ENCODE data around the gene TIMM8B. TPM values are rescaled to one million over a fixed set of nuclear protein-coding genes. Genes with fewer than 3 reads are reported as not detected.
"Not testable (repeated sequence)": the region's sequence is repeated elsewhere in the genome, so short reads cannot be mapped to it uniquely, and the experiment has no call there.

The TIMM8B gene
- polyA plus RNA-seq, 4 donors, result 45.7 to 79.0 (median 72.2) TPM

DNA sequence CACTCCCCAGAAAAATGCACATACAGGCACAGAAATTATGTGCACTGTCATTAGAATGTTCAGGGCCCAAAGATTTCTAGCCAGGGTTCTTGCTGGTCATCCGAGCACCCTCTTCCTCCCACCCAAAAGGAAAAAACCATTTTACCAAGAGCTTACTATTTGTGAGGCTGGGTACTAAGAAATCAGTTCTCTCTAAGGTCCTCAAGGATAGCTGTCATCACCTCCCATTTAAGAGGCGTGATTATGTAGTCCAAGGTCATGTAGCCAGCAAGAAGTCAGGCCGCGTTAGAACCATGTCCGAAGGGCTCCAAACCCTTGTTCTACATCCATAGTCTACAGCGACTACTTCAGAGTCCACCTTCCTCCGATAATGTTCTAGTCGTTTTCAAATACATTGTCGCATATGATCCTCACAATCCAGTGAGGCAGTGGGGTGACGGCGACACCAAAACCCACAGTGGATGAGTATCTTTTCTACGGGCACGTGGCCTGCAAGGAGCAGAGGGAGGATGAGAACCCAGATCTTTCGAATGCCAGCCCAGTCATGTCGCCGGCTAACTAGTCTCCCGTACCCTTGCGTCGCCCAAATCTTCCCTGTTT lies 634 bp downstream of the TIMM8B start:
- DNase-seq (ENCODE audit: low read depth in 4 of 4, low spot score in 3 of 4), result peak in 1 of 4 donors; percentile 6

DNA sequence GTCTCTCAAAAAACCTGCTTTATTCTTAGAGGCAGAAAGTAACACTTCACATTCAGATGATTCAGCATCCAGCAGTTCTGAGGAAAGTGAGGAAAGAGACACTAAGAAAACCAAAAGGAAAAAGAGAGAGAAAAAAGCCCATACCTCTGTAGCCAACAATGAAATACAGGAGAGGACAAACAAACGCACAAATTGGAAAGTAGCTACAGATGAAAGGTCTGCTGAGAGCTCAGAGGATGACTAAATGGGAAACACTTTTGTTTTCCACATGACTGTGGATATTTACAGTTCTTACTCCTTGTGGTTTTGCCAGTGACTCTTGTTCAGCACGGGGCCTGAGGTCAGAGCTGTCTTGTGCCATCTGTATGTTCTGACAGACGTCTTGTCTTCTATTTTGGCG lies 3.8 kb downstream of the TIMM8B start:
- no peak for DNase-seq (ENCODE audit: low read depth in 4 of 4, low spot score in 3 of 4)

DNA sequence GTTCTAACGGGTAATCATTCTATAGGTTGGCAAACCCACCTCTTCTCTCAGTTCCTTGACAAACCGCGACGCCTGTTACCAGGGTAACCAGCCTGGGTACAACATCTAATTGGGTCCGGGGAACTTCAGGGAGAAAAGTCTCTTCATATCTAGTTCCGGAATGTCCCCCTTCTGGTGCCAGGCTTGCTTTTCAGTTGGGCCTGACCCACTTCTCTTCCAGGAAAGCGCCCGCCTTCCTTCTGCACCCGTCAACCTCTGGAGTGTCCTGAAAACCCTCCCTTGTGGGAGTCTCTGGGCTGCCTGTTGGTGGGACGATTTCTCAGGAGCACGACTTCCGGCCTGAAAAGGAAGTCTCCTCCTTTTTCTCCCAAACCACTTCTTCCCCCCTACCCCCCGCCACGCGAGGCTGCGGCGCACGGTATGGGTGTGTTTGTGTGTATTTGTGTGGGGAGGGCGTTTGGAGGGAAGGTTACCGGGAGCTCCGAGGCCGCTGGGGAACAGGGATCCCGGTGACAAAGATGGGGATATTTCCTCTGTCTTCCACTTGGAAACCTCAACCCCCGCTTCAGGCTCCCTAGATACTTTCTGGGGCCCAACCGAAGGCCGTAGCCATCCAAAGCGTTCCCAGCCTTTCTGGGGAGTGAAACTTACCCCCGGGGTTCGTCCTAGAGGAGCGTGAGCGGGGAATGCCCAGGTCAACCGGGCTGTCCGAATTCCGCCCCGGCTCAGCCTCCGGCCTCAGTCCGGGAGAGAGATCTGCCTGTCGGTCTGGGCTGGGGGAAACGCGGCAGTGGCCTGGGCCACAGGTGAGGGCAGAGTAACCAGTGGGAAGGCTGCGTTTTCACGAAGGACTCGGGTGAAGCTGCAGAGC lies 12.4 kb downstream of the TIMM8B start, which contains the start of the genes NKAPD1 and PIH1D2:
Gene NKAPD1, plus strand, starts transcription at position 359 of the 871 bp plus-strand sequence. CDS start 1,276 bp downstream, outside the sequence.
Gene PIH1D2, minus strand, starts transcription at position 77 of the 871 bp plus-strand sequence. CDS start 843 bp downstream, outside the sequence.
- DNase-seq (ENCODE audit: low read depth in 4 of 4, low spot score in 3 of 4), result peak; percentile 68 to 83 (median 81)

DNA sequence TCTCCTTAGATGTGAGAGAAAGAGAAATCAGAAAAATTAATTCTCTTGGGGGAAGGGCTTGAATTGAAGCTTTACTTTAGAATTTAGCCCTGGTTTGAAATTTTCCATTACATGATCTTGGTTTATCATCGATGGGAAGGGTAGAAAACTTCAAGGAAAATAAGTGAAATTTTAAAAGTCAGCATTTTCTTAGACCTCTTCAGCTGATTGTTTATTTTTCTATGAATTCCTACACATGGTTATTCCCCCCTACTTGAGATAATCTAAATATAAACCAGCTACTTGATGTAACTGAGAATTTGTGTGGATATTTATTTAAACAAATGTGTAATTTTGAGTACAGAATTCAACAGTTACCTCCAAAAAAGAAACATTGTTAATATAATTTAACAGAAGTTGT lies 23.6 kb downstream of the TIMM8B start:
- no peak for DNase-seq (ENCODE audit: low read depth in 4 of 4, low spot score in 3 of 4)

DNA sequence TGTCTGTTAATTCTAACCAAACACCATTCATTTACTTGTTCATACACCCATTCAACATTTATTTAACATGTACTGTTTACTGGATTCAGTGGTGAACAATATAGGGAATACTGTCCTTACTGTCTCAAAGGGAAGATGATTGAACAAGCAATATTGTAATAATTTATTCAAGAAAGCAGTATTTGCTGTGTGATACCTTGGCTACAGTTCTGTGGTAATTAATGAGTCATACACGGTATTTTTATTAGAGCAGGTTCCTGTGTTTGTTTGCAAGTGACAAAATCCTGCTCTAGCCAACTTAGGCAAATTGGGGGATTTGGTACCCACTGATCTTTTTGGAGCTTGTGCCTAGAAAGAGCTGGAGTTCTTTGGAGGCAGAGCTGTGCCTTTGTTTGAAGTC lies 28.5 kb downstream of the TIMM8B start:
- DNase-seq (ENCODE audit: low read depth in 4 of 4, low spot score in 3 of 4), result no peak

DNA sequence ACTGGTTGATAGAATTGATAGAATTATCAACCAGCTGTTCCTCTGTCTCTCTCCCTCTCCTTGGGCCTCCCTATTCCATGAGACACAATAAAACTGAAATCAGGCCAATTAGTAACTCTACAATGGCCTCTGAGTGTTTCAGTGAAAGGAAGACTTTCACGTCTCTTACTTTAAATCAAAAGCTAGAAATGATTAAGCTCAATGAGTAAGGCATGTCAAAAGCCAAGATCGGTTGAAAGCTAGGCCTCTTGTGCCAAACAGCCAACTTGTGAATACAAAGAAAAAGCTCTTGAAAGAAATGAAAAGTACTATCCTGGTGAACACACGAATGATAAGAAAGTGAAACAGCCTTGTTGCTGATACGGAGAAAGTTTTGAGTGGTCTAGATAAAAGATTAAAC lies 29.4 kb downstream of the TIMM8B start:
- DNase-seq (ENCODE audit: low read depth in 4 of 4, low spot score in 3 of 4), result no peak

DNA sequence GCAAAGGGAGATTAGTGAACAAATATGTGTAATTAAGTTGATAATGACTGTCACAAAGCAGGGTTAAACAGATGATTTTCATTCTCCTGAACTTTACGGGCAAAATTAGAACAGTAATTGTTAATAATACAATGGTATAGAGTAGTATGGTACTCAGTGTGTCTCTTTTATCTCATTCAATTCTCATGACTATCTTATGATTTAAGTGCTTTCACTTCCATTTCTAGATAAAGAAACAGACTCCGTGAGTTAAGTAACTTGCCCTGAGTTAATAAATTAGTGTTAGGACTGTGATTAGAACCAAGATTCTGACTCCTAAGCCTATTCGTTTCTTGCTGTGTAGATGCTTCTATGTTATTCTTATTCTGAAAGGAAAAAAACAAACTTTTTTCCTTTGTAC lies 34.8 kb downstream of the TIMM8B start:
- no peak for DNase-seq (ENCODE audit: low read depth in 4 of 4, low spot score in 3 of 4)

DNA sequence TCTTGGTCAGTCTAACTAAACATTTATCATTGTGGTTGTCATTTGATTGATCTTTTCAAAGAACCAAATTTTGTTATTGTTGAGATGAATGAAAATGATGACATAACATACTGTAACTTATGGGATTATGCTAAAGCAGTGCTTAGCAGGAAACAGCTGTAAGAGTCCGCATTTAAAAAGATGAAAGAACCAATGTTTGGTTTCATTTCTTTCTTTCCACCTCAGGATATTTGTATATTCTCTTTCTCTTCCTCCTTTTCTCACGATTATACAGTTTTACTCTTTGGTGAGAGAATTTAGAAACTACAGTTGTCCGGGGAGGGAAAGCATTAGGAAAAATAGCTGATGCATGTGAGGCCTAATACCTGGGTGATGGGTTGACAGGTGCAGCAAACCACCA lies 35.8 kb downstream of the TIMM8B start:
- no peak for DNase-seq (ENCODE audit: low read depth in 4 of 4, low spot score in 3 of 4)

DNA sequence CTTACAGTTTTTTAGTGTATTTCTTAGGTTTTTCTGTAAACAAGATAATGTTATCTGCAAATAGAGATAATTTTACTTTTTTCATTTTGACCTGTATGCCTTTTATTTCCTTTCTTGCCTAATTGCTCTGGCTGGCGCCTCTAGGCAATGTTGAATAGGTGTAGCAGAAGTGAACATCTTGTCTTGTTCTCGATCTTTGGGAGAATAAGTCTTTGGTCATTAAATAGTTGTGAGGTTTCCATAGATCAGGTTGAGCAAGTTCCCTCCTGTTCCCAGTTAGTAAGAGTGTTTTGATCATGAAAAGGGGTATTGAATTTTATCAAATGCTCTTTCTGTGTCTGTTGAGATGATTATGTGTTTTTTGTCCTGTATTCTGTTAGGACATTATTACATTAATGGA lies 36.8 kb downstream of the TIMM8B start:
- no peak for DNase-seq (ENCODE audit: low read depth in 4 of 4, low spot score in 3 of 4)

DNA sequence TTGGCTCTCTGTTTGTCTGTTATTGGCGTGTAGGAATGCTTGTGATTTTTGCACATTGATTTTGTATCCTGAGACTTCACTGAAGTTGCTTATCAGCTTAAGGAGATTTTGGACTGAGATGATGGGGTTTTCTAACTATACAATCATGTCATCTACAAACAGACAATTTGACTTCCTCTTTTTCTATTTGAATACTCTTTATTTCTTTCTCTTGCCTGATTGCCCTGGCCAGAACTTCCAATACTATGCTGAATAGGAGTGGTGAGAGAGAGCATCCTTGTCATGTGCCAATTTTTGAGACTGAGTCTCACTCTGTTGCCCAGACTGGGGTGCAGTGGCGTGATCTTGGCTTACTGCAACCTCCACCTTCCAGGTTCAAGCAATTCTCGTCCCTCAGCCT lies 38.3 kb downstream of the TIMM8B start:
- not testable (repeated sequence) for DNase-seq (ENCODE audit: low read depth in 4 of 4, low spot score in 3 of 4)

DNA sequence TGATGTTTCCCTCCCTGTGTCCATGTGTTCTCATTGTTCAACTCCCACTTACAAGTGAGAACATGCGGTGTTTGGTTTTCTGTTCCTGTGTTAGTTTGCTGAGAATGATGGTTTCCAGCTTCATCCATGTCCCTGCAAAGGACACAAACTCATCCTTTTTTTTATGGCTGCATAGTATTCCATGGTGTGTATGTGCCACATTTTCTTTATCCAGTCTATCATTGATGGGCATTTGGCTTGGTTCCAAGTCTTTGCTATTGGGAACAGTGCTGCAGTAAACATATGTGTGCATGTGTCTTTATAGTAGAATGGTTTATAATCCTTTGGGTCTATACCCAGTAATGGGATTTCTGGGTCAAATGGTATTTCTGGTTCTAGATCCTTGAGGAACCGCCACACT lies 39.9 kb downstream of the TIMM8B start:
- not testable (repeated sequence) for DNase-seq (ENCODE audit: low read depth in 4 of 4, low spot score in 3 of 4)

DNA sequence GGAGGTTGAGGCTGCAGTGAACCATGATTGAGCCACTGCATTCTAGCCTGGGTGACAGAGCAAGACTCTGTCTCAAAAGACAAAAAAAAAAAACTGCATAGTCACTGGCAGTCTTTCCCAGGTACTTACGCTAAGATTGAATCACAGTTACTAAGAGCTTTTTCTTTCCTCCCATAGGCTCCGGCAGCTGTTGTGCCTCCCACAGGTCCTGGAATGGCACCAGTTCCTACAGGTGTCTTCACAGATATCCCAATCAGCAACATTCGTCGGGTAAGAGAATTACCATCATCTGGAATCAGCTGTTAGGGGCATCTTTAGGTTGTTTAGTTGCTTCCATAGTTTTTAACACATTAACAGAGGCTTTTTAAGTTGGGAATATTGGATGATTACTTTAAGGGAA lies 41.6 kb downstream of the TIMM8B start:
- no peak for DNase-seq (ENCODE audit: low read depth in 4 of 4, low spot score in 3 of 4)

DNA sequence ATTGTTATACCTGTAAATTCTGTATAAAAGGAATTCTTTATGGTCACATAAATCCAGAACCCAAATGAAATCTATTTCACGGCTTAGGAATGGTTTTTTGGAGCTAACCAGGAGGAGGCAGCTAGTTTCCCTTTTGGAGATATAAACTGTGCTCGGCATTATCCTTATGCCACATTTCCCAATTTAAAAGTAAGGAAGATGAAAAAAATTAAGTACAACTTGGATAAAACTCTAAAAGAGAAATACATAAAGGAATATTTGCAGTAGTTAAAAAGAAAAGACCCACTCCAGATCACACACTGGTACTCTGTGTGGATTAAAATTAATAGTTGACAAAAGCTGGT lies 43.6 kb downstream of the TIMM8B start:
- DNase-seq (ENCODE audit: low read depth in 4 of 4, low spot score in 3 of 4), result no peak

DNA sequence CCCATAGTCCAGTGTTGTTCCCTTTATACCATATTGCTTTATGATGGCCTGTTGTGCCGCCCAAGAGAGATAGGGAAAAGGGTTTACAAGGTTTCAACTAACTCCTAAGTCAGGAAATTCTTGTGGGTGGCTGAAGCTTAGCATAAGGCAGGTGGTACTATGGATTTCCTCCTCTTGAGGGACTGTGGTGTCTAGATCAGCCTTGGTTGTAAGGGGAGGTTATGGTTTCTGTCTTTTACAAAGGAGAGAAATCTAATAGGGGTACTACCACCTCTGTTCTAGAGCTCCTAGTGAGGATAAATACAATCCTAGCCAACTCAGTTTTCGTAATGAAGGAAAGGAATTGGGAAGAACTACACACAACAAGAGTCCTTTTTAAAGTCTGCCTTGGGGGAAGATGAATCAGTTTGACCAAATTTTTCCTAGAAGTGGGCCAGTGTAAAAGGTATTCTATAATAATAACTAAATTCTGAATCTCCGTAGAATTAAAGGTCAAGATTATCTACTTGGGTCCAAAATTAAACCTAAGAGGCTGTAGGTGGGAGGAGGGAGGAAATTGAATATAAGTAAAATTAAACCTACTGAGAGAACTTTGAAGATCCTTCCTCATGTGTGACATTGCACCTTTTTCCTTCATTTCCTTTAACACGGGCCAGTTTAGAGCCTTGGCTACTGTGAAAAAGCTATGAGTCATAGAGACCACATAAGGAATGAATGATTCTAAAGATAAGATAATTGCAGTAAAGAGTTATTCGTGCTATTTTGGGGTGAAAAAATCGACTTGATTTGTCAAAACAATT lies 44.2 kb downstream of the TIMM8B start:
- no peak for DNase-seq (ENCODE audit: low read depth in 4 of 4, low spot score in 3 of 4)

DNA sequence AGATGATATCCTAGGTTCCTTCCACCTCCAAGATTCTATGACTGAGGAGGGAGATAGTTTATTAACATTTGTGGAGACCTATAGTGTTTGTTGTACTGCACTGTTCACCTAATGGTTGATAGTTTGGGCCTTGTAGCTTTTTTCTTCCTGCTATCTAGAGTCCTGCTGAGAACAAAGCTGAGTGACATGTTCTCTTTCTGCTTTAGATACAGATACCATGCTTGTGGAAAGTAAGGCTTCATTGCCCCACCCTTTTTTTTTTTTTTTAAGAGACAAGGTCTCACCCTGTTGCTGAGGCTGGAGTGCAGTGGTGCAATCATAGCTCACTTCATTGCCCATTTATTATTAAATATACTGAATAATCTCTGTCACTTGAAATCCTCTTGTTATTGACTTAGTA lies 49.0 kb downstream of the TIMM8B start:
- DNase-seq (ENCODE audit: low read depth in 4 of 4, low spot score in 3 of 4), result no peak

Other genes starting within 250 kb of the TIMM8B start
- 10 to 100 TPM; 40.8 to 48.2 (median 45.5) TPM for gene ALG9, start 215.2 kb downstream of the TIMM8B start, polyA plus RNA-seq (ENCODE audit: insufficient read length in 4 of 4)
- gene FDXACB1, start 207.6 kb downstream of the TIMM8B start, polyA plus RNA-seq (ENCODE audit: insufficient read length in 4 of 4), result 1 to 10 TPM; 4.0 to 6.2 (median 5.6) TPM
- 10 to 100 TPM; 29.8 to 54.0 (median 44.5) TPM for gene CFAP68, start 207.2 kb downstream of the TIMM8B start, polyA plus RNA-seq (ENCODE audit: insufficient read length in 4 of 4)
- gene CRYAB, start 175.0 kb downstream of the TIMM8B start, polyA plus RNA-seq (ENCODE audit: insufficient read length in 4 of 4), result 10 to 100 TPM; 45.1 to 63.6 (median 56.4) TPM
- gene HSPB2, start 174.0 kb downstream of the TIMM8B start, polyA plus RNA-seq (ENCODE audit: insufficient read length in 4 of 4), result 1 to 10 TPM; 1.7 to 5.3 (median 2.6) TPM
- gene C11orf52, start 167.8 kb downstream of the TIMM8B start, polyA plus RNA-seq (ENCODE audit: insufficient read length in 4 of 4), result 10 to 100 TPM in 2 of 4 donors, 1 to 10 TPM in 1, under 1 TPM in 1; 0.85 to 12.1 (median 9.7) TPM
- 10 to 100 TPM; 16.0 to 19.7 (median 19.0) TPM for gene DIXDC1, start 149.4 kb downstream of the TIMM8B start, polyA plus RNA-seq (ENCODE audit: insufficient read length in 4 of 4)
- 10 to 100 TPM; 31.3 to 57.1 (median 49.1) TPM for gene DLAT, start 61.3 kb downstream of the TIMM8B start, polyA plus RNA-seq (ENCODE audit: insufficient read length in 4 of 4)
- 10 to 100 TPM in 3 of 4 donors, 1 to 10 TPM in 1; 1.9 to 11.6 (median 10.4) TPM for gene PIH1D2, start 12.7 kb downstream of the TIMM8B start, polyA plus RNA-seq (ENCODE audit: insufficient read length in 4 of 4)
- gene NKAPD1, start 12.5 kb downstream of the TIMM8B start, polyA plus RNA-seq (ENCODE audit: insufficient read length in 4 of 4), result 10 to 100 TPM; 33.0 to 59.7 (median 50.3) TPM
- gene SDHD, start 117 bp upstream of the TIMM8B start, polyA plus RNA-seq (ENCODE audit: insufficient read length in 4 of 4), result 100 to 1,000 TPM; 136 to 206 (median 186) TPM
- gene IL18, start 77.3 kb upstream of the TIMM8B start, polyA plus RNA-seq (ENCODE audit: insufficient read length in 4 of 4), result 10 to 100 TPM in 2 of 4 donors, 1 to 10 TPM in 2; 1.6 to 14.3 (median 8.0) TPM
- under 1 TPM in 1 of 4 donors, not detected in 3; 0.37 TPM for gene TEX12, start 80.6 kb upstream of the TIMM8B start, polyA plus RNA-seq (ENCODE audit: insufficient read length in 4 of 4)
- 1 to 10 TPM; 2.9 to 7.6 (median 4.8) TPM for gene BCO2, start 88.8 kb upstream of the TIMM8B start, polyA plus RNA-seq (ENCODE audit: insufficient read length in 4 of 4)
- gene PTS, start 139.7 kb upstream of the TIMM8B start, polyA plus RNA-seq (ENCODE audit: insufficient read length in 4 of 4), result 10 to 100 TPM; 35.0 to 59.4 (median 57.1) TPM
- not detected for gene PLET1, start 174.1 kb upstream of the TIMM8B start, polyA plus RNA-seq (ENCODE audit: insufficient read length in 4 of 4)